MM.1S (cell line): ENCODE measurements around the gene EXOC1.

ENCODE experiments used
- CTCF ChIP-seq: fragments of 300-600 bp; sonication (generic); IDR thresholded peaks from 2 replicates; pipeline ENCODE4 v1.5.1; 2016; ENCODE audit warnings: antibody characterized with exemption, low read length, mixed read lengths
- EZH2 ChIP-seq: fragments of 300-600 bp; sonication (generic); optimal IDR thresholded peaks from 2 replicates; pipeline ENCODE3; 2017; ENCODE audit warnings: low read depth, mild to moderate bottlenecking, antibody characterized with exemption, low read length, mixed read lengths
- EZH2phosphoT487 ChIP-seq: fragments of 300-600 bp; sonication (generic); IDR thresholded peaks from 2 replicates; pipeline ENCODE4 v1.6.1; 2018; ENCODE audit warnings: antibody characterized with exemption, low read length

GRCh38 chr4:55824865-55825264 lies 28.6 kb upstream of the EXOC1 start:
- TF ChIP-seq EZH2 (no peak), CTCF (no peak), EZH2phosphoT487 (no peak)
